Stomach (tissue), 9 donors: ENCODE results near the gene SGIP1. TPM values are rescaled to one million over a fixed set of nuclear protein-coding genes. Genes with fewer than 3 reads are reported as not detected.

Experiments used
- DNase-seq, 2 donors: peaks; one replicate each; pipeline versions ENCODE4 v3.0.0 to v3.0.0-alpha.2; 2013 to 2019
- H3K27ac ChIP-seq, 5 donors: fragments of 200-600 bp in 4 of 5; sonication (generic) in 4 of 5; one replicate each; pipeline ENCODE4 v1.5.1; 2013 to 2019; ENCODE audit warnings: mild to moderate bottlenecking in 1 of 5, moderate library complexity in 1 of 5
- H3K27me3 ChIP-seq, 3 donors: fragments of 200-600 bp; sonication (generic); one replicate each; pipeline ENCODE4 v1.5.1; 2017 to 2019; ENCODE audit warnings: mixed run types in 1 of 3
- H3K36me3 ChIP-seq, 4 donors: fragments of 200-600 bp; sonication (generic); 1 replicate in 3 of 4; 2 replicates in 1 of 4; pipeline ENCODE4 v1.5.1; 2016 to 2019
- H3K4me1 ChIP-seq, 4 donors: fragments of 200-600 bp; sonication (generic); one replicate each; pipeline ENCODE4 v1.5.1; 2016 to 2019
- H3K4me3 ChIP-seq, 4 donors: fragments of 200-600 bp; sonication (generic) in 3 of 4; one replicate each; pipeline ENCODE4 v1.5.1; 2016 to 2019; ENCODE audit warnings: mild to moderate bottlenecking in 1 of 4
- H3K9me3 ChIP-seq, 4 donors: fragments of 200-600 bp; sonication (generic); one replicate each; pipeline ENCODE4 v1.5.1; 2016 to 2019
- CTCF ChIP-seq, 7 experiments: fragments of 450-650 bp in 4 of 7; fragments of 200-600 bp in 3 of 7; sonication (generic) in 3 of 7; IDR thresholded peaks; one replicate each; pipeline ENCODE4 v1.5.1; 2016 to 2019; ENCODE audit warnings: antibody characterized with exemption in 7 of 7, control low read depth in 2 of 7, mild to moderate bottlenecking in 1 of 7
- EP300 ChIP-seq: sonication (generic); formaldehyde crosslinking; IDR thresholded peaks from one replicate; pipeline ENCODE4 v1.6.1; 2017; ENCODE audit warnings: antibody characterized with exemption
- POLR2A ChIP-seq, 4 donors: fragments of 450-650 bp; IDR thresholded peaks; one replicate each; pipeline ENCODE4 v1.6.1; 2016; ENCODE audit warnings: antibody characterized with exemption in 4 of 4, control low read depth in 2 of 4, mild to moderate bottlenecking in 1 of 4, moderate library complexity in 1 of 4
- POLR2AphosphoS5 ChIP-seq, 3 donors: sonication (generic); formaldehyde crosslinking; IDR thresholded peaks; one replicate each; pipeline ENCODE4 v1.6.1; 2016; ENCODE audit warnings: antibody characterized with exemption in 3 of 3
- WGBS, 5 donors: extraction: QIAGEN DNeasy Blood & Tissue Kit in 3 of 5; methylation state at CpG; one replicate each; pipeline versions ENCODE4 v1.1.5 to v1.1.7; 2013 to 2018; 5-methylcytosine and 5-hydroxymethylcytosine counted together
- intact Hi-C: fragments of 100-400 bp; cut with DNase I; formaldehyde crosslinking; loops from one replicate; pipeline ENCODE4 v1.15.1; 2023; ENCODE audit warnings: low total_unique reads
- polyA plus RNA-seq, 3 donors: library from polyadenylated mRNA; stranded (reverse); fragments of 200-250 nt; gene quantifications; one replicate each; pipeline ENCODE4 v1.2.3, GENCODE V29; 2013
- total RNA-seq, 5 donors: library from RNA; depleted of rRNA; stranded (reverse); fragments of >200 nt; gene quantifications; one replicate each; pipeline versions ENCODE4 v1.1.0 to v1.2.3, GENCODE V29; 2014 to 2016
- donor health status: healthy with polysubstance abuse.
- donor health status: Bipolar disorder and iron deficiency.
- donor health status: healthy.

SGIP1 gene
- total and polyA plus RNA-seq, 8 donors: 1.2 to 44.9 (median 3.0) TPM; not detected in 1

- H3K36me3 ChIP-seq: peaks cover 0 to 10% (median 4%) of the 10 kb centered on the region in 4 donors
- no peaks in the 10 kb centered on the region for H3K9me3 ChIP-seq
- intact Hi-C loops: no loop called here
- H3K27me3 ChIP-seq: no peaks in the 10 kb centered on the region
- no peaks in the 10 kb centered on the region for H3K4me1 ChIP-seq
- 54 to 72% (median 61%) methylated on average over 7 of the region's 7 CpGs for WGBS, 5 donors
- TF ChIP-seq POLR2A (IDR thresholded peaks at IDR 0.05) (no peak), EP300 (no peak), POLR2AphosphoS5 (IDR thresholded peaks at IDR 0.05) (no peak)
- no peak overlapping the region for H3K4me3 ChIP-seq
- H3K27ac ChIP-seq: no peak overlapping the region
- DNase-seq: no peak
Observed at GRCh38 chr1:66690666-66691381, 156.9 kb downstream of the SGIP1 start.

- Histone ChIP-seq H3K4me3 (no peak overlapping the region), H3K36me3 (peaks cover 0 to 10% (median 4%) of the 10 kb centered on the region in 4 donors), H3K9me3 (no peaks in the 10 kb centered on the region), H3K27ac (no peak overlapping the region), H3K4me1 (no peaks in the 10 kb centered on the region), H3K27me3 (no peaks in the 10 kb centered on the region)
- intact Hi-C loops: no loop called here
- TF ChIP-seq EP300: no peak
- TF ChIP-seq CTCF (IDR thresholded peaks at IDR 0.05): no peak
- TF ChIP-seq POLR2A (IDR thresholded peaks at IDR 0.05): no peak
- no peak for TF ChIP-seq POLR2AphosphoS5 (IDR thresholded peaks at IDR 0.05)
- 71 to 95% (median 76%) methylated on average over 3 of the region's 3 CpGs for WGBS, 5 donors
- DNase-seq: no peak
Observed at GRCh38 chr1:66692681-66693080, 158.7 kb downstream of the SGIP1 start.

GRCh38 chr1:66693856-66694255, 159.9 kb downstream of the SGIP1 start:
- H3K4me1 ChIP-seq: no peaks in the 10 kb centered on the region
- no peak for DNase-seq
- no peak for TF ChIP-seq POLR2A (IDR thresholded peaks at IDR 0.05)
- no peak for TF ChIP-seq CTCF (IDR thresholded peaks at IDR 0.05)
- TF ChIP-seq POLR2AphosphoS5 (IDR thresholded peaks at IDR 0.05): no peak
- no peak for TF ChIP-seq EP300
- peaks cover 0 to 10% (median 4%) of the 10 kb centered on the region in 4 donors for H3K36me3 ChIP-seq
- no peaks in the 10 kb centered on the region for H3K9me3 ChIP-seq
- no peak overlapping the region for H3K4me3 ChIP-seq
- intact Hi-C loops: no loop called here
- H3K27me3 ChIP-seq: no peaks in the 10 kb centered on the region
- no peak overlapping the region for H3K27ac ChIP-seq

- intact Hi-C loops: no loop called here
- no peak for TF ChIP-seq POLR2A (IDR thresholded peaks at IDR 0.05)
- no peak for TF ChIP-seq EP300
- TF ChIP-seq POLR2AphosphoS5 (IDR thresholded peaks at IDR 0.05): no peak
- TF ChIP-seq CTCF (IDR thresholded peaks at IDR 0.05): no peak
- WGBS, 5 donors: 32 to 55% (median 45%) methylated on average over 5 of the region's 5 CpGs
- H3K27me3 ChIP-seq: no peaks in the 10 kb centered on the region
- peaks cover 0 to 1% (median 0%) of the 10 kb centered on the region in 4 donors for H3K36me3 ChIP-seq
- DNase-seq: peak in 1 of 2 donors; percentile 56
- no peaks in the 10 kb centered on the region for H3K4me1 ChIP-seq
- H3K9me3 ChIP-seq: no peaks in the 10 kb centered on the region
- no peak overlapping the region for H3K4me3 ChIP-seq
- H3K27ac ChIP-seq: no peak overlapping the region
Observed at GRCh38 chr1:66695116-66695515, 161.2 kb downstream of the SGIP1 start.

- no peak for DNase-seq
- no peak for TF ChIP-seq POLR2A (IDR thresholded peaks at IDR 0.05)
- no peak for TF ChIP-seq POLR2AphosphoS5 (IDR thresholded peaks at IDR 0.05)
- TF ChIP-seq EP300: no peak
- TF ChIP-seq CTCF (IDR thresholded peaks at IDR 0.05): no peak
- H3K27me3 ChIP-seq: no peaks in the 10 kb centered on the region
Observed at GRCh38 chr1:66696771-66697170, 162.8 kb downstream of the SGIP1 start.

More at GRCh38 chr1:66696771-66697170, 162.8 kb downstream of the SGIP1 start:
- H3K9me3 ChIP-seq: no peaks in the 10 kb centered on the region
- no peaks in the 10 kb centered on the region for H3K4me1 ChIP-seq
- H3K4me3 ChIP-seq: no peak overlapping the region
- H3K36me3 ChIP-seq: no peaks in the 10 kb centered on the region
- no peak overlapping the region for H3K27ac ChIP-seq
- intact Hi-C loops: no loop called here
